ENCODE measurements around the gene BAHCC1. TPM values are rescaled to one million over a fixed set of nuclear protein-coding genes. Genes with fewer than 3 reads are reported as not detected.

BAHCC1 gene
- total and polyA plus RNA-seq, 9 of the 15 experiments (the other 6 are each of a cell fraction or from before 2014, with no cell fraction given): 0.14 to 26.9 (median 5.0) TPM

GRCh38 chr17:81398832-81399411 is 3.7 kb downstream of the BAHCC1 start (continued):
- TF ChIP-seq BCOR (IDR thresholded peaks at IDR 0.05) (peak; percentile 67; the same call in 1 of the 2 replicates), ZNF740 (CRISPR knock-in tag; IDR thresholded peaks at IDR 0.05) (no peak), ZNF740 (tag; IDR thresholded peaks at IDR 0.05) (no peak), ZBTB26 (CRISPR knock-in tag; IDR thresholded peaks at IDR 0.05) (0 out of 2 replicates have a peak, but pooled peaks have one; percentile 18), POU5F1 (IDR thresholded peaks at IDR 0.05; ENCODE audit: borderline replicate concordance, low read depth, low read length, partially characterized antibody) (no peak), ZFX (CRISPR knock-in tag; IDR thresholded peaks at IDR 0.05) (peak; percentile 61; the same call in 1 of the 2 replicates), NFIC (IDR thresholded peaks at IDR 0.05) (peak; percentile 53; the same call in 1 of the 2 replicates), SMARCE1 (IDR thresholded peaks at IDR 0.05) (peak; percentile 68), CBX5 (IDR thresholded peaks at IDR 0.05; ENCODE audit: borderline replicate concordance, low read depth) (0 out of 2 replicates have a peak, but pooled peaks have one; percentile 21), KLF13 (tag; IDR thresholded peaks at IDR 0.05; ENCODE audit: borderline replicate concordance, low read depth) (no peak), MED1 (CRISPR knock-in tag; IDR thresholded peaks at IDR 0.05; ENCODE audit: borderline replicate concordance) (no peak), MCM2 (IDR thresholded peaks at IDR 0.05; ENCODE audit: low read depth) (no peak), YY1 (IDR thresholded peaks at IDR 0.05; ENCODE audit: borderline replicate concordance in 1 of 3, control insufficient read depth in 1 of 3, extremely low read depth in 1 of 3, insufficient read depth in 3 of 3, insufficient read length in 1 of 3, insufficient replicate concordance in 2 of 3, low read depth in 1 of 3, low read length in 2 of 3) (peak in 1 of 3 experiments; percentile 21), MYNN (IDR thresholded peaks at IDR 0.05) (0 out of 2 replicates have a peak, but pooled peaks have one; percentile 25), MYNN (CRISPR knock-in tag; IDR thresholded peaks at IDR 0.05) (no peak), SMAD4 (CRISPR knock-in tag; conservative IDR thresholded peaks at IDR 0.05) (no peak), THAP12 (CRISPR knock-in tag; IDR thresholded peaks at IDR 0.05) (0 out of 2 replicates have a peak, but pooled peaks have one; percentile 40), CREB1 (IDR thresholded peaks at IDR 0.05) (peak; percentile 13; the same call in 1 of the 2 replicates), CREB1 (CRISPR knock-in tag; IDR thresholded peaks at IDR 0.05) (no peak)
